Activated T-cell treated with anti-CD3 and anti-CD28 coated beads, Interleukin-2, amount 50 U/mL, for 48 hours (primary cell): ENCODE data around the gene NLGN4Y.

ENCODE experiments used
- DNase-seq, 2 experiments: peaks; one replicate each; pipeline ENCODE4 v3.0.0-alpha.2; 2020

The NLGN4Y gene

DNA sequence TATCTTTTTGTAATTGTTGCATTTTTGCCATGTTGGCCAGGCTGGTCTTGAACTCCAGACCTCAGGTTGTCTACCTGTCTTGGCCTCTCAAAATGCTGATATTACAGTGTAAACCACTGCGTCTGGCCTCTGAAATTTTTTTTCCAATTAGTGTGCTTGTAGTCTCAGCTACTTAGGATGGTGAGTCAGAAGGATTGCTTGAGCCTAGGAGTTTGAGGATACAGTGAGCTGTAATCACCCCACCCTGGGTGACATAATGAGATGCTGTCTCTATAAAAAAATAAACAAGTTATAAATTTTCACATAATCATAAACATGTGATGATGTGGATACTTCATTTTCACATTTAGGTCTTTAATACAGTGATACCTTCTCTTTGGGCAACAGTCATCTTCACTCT, 154.9 kb downstream of the NLGN4Y start:
- no peak for DNase-seq

DNA sequence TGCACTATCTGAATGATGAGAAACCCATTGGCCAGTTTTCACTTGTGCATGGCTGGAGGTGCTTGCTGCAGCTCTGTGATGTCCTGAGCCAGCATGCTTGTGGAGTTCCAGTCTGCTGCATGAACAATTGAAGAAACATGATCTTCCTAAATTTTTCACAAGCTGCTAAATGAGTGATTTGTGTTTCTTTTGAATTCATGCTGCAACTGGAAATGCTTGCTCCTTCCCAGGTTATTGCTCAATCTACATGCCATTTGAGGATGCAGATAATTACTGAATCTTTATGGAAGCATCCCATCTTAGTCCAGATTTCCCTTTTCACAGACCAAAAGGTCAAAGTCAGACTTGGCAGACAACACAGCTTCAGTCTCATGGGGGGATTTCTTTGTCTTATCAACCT, 170.2 kb downstream of the NLGN4Y start:
- no peak for DNase-seq

DNA sequence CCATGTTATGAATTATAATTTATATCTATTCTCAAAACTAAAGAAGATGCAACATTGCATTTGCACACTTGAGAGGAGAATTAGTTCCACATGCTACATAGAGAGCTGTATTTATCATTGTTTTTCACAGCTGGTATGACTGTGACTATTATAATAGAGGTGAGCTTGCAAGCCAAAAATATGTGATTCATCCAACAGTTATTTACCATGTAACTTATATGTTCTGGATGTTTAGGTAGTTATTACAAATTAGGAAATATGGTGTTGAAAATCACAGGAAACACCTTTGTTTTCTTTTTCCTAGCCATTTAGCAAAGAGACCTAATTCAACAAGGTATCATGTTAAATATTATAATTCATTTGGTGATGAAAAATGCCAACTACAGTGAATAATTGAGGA, 183.8 kb downstream of the NLGN4Y start:
- DNase-seq, result no peak

DNA sequence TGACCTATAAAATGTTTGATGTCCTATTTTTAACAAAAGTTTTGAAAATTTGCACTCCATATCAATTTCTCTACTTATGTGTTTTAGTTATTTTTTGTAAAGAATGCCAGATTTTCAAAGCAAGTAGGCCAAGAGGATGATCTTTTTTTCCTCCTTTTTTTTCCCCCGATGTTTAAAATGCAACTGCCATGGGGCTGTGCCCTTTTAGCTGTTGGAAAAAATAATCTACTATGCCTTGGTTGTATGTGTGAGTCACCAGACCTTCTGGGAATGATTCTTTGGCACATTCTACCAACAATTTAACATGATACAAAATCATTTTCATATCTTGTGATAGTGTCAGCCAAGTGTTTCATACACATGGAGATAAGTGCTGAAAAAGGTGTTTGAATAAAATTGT, 217.3 kb downstream of the NLGN4Y start:
- DNase-seq, result no peak

DNA sequence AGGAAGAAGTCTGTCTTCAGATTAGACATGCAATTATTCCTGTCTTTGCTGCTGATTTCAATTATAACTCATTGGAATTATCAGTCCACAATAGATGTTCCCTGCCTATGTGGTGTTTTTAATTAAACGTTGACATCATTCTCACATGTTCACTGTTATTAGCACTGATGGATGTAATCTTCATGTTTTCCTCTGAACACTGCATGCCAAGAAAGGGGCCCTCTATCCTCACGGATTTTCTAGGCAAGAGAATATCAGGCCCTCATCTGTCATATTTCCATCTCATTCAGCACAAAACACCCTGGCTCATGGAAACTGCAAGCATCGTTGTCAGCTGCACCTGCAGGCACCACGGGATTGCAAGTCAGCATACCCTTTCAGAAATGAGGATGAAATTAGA, 224.0 kb downstream of the NLGN4Y start:
- DNase-seq, result no peak

DNA sequence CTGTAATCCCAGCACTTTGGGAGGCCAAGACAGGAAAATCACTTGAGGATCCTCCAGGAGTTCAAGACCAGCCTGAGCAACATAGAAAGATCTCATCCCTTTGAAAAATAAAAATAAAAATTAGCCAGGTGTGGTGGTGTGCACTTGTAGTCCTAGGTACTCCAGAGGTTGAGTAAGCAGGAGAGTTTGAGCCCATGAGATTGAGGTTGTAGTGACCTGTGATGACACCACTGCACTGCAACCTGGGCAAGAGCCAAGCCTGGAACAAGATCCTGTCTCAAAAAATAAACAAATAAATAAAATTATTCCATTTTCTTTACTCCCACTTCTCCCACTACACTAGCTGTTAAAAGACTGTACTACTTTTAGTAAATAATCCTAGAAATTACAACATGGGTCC, 231.2 kb downstream of the NLGN4Y start:
- DNase-seq, result no peak

DNA sequence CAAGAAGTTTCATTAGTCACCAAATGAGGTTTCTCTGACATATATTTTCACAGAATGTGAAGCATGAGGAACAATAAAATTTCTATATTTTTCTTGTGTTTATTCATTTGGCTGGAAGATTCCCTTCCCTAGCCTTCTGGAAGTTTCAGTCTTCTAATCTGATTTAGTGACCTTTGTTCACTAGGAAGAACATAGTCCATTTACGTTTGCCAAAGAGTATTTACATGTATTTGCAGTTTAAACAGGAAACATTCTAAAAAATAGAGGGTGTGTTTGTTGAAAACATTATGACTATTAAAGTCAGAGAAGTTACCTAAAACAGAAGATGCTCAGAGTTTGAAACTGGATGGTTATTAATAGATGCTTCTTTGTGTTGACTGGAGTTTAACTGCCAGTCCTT, 238.6 kb downstream of the NLGN4Y start:
- no peak for DNase-seq

DNA sequence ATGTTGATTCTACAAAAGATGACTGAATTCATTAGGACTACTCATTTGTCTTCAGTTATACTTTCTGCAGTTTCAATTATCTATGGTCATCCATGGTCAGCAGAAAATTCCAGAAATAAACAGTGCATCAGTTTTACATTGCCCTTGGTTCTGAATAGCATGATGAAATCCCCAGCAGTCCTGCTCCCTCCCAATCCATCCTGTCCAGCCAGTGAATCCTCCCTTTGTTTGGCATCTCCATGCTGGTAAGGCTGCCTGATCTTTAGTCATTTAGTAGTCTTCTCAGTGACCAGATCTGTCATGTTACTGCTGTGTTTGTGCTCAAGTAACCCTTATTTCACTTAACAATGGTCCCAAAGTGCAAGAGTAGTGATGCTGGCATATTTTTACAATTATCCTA, 239.3 kb downstream of the NLGN4Y start:
- DNase-seq, result no peak

DNA sequence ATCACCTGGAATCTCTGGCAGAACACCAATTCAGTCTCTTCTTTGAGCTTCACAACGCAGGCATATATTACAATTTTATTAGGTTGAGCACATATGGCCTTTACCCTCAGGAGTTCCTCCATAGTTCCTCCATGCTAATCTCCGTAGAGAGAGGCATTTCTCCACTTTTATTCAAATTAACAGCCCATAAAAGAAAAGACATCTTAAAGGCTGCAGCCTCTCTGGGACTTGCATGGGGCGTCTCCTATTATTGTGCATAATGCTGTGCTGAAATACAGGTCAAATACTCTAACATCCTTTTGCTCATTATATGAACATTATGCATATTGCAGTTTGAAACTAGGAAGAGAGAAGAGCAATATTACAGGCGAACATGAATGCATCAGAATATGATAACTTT, 253.9 kb downstream of the NLGN4Y start:
- no peak for DNase-seq

DNA sequence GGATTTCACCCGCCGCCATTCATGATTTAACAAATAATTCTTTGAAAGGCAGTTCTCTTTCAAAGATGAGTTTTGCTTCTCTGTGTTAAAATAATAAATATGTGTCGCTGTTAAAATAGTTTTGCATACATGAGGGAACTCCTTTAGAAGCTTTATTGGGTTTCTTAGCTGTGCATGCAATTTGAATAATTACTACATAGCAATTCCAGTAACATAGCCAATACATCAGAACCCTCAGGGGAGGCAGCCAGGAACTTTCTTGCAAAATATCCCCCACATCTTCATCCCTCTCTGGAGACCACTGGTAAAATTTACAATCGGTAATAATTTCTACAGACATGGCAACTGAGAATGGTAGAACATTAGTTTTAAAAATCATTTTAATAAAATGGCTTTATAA, 268.8 kb downstream of the NLGN4Y start:
- no peak for DNase-seq

DNA sequence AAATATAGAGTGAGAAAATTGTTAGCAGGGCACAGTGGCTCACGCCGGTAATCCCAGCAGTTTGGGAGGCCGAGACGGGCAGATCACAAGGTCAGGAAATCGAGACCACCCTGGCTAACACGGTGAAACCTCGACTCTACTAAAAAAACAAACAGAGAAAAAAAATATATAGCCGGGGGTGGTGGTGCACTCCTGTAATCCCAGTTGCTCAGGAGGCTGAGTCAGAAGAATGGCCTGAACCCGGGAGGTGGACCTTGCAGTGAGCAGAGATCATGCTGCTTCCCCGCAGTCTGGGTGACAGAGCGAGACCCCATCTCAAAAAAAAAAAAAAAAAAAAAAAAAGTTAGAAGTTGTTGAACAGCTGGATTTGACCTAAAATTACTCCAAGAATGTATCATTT, 269.3 kb downstream of the NLGN4Y start:
- DNase-seq, result no peak

DNA sequence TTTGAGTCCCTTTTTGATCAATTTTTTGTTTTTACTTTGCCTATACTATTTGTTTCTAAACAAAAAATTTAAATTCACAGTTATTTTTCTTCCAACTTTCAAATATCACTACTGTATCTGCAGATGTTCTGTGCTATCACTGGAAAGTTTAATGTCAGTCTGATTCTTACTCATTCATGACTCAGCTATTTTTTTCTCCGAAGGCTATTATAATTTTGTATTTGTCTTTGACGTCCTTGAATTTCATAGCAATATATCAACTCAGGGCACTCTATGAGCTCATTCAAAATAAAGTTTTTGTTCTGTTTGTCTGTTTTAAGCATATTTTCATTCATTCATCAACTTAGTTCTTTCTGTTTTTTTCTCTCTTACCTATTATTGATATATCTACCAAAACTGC, 273.7 kb downstream of the NLGN4Y start:
- no peak for DNase-seq

DNA sequence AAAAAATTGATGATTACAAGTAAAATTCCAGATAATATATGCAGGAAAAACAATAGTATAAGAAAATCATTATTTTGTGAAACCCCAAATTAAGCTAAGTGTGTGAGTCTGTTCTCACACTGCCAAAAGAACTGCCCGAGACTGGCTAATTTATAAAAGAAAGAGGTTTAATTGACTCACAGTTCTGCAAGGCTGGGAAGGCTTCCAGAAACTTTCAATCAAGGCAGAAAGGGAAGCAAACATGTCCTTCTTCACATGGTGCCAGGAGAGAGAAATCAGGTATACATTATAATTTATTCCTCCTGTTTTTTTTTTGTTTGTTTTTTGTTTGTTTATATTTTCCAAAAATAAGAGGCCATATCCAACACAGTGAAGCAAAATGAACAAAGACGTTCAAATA, 276.8 kb downstream of the NLGN4Y start:
- no peak for DNase-seq

DNA sequence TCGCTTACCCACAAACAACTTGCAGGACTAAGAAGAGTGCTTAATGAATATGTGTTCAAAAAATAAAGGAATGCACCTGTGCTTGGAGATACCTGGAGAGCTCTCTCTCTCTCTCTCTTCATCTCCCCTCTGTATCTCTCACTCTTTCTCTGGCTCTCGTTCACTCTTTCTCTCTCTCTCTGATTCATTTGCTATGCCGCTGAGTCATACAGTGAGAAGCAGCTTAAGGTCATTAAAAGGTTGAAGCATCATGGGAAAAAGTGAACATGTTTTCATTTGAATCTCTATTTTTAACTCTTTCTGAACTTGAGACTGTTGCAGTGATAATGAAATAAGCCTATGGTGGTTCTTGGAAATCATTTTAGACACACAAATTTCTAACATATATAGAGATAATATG, 277.8 kb downstream of the NLGN4Y start:
- no peak for DNase-seq

DNA sequence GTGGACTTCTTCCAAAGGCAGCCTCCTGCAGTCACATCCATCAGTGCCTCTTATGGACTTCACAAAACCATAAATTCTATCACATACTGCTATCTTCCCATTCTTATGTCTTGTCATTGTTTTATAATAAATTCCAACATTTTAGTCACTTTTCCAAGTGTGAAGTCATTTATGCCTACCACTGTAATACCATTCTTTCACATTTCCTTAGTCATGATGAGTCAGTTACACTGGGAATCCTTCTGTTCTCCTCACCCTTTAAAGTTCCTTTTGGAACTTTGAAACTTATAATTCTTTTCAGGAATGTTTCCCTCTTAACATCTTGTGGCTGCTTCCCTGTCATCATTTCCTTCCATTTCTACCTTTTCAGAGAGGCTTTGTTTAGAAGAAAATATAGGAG, 279.7 kb downstream of the NLGN4Y start:
- no peak for DNase-seq

DNA sequence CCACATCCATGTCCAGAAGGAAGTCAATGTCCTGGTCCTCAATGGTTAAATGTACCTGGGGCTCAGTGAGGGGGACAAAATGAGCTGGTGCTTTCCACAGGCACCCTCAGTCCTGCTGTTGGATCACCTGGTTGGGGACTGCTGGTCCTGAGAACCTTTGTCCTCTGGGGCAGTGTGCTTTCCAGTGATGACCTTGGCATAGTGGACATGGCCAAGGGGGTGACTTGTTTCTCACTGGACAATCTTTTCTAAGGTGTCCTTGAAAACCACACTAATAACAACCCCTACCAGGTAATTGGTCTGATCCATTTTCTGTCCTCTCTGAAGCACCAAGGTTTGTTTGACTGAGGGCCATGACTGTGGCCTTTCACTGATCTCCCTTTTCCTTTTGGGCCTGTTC, 294.1 kb downstream of the NLGN4Y start:
- DNase-seq, result no peak

DNA sequence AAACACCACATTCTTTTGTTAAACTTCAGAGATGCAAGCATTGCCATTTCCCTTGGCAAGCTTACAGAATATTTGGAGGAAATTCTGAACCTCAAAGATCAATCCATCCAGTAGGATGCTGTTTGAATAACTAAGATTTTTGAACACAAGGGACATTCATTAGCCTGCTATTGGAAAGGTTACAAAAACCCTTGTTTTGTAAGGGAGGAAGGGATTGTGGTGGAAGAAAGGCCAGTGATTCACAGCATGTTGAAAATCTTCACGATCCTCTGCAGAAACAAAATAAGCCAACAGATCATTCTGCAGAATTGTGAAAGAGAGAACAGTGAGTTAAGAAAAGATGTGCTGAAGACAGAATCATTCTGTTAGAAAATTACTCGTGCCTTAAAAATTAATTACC, 297.9 kb downstream of the NLGN4Y start:
- no peak for DNase-seq

DNA sequence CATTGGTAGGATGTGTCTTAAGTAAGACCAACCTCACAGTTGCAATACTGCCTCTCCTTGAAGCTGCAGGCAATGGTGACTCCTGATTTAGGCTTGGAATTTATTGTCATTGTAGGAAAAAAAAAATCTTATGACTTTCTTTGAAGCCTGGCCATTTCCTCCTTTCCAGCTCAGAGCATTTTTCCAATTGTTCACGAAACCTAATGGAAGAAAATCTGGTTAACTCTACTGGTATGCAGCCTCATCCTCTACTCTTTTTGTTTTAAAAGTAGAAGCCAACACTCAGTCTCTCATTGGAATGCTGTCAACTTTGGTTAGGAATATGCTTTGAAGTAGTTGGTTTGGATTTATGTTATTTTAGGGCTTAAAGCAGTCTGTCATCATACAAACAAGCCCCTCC, 298.6 kb downstream of the NLGN4Y start:
- no peak for DNase-seq

DNA sequence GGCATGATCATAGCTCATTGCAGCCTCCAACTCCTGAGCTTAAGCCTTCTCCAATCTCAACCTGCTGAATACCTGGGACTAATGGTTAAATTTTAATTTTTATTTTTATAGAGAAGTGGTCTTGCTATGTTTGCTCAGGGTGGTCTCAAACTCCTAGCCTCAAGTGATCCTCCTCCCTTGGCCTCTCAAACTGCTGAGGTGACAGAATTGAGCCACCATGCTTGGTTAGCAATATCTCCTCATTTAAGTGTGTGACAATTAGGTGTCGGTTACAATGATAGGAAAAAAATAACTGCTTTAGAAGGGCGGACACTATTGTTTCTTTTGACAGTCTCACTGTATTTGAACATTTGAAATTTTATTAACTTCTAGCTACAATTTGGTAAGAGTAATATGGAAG, 300.3 kb downstream of the NLGN4Y start:
- DNase-seq, result no peak

DNA sequence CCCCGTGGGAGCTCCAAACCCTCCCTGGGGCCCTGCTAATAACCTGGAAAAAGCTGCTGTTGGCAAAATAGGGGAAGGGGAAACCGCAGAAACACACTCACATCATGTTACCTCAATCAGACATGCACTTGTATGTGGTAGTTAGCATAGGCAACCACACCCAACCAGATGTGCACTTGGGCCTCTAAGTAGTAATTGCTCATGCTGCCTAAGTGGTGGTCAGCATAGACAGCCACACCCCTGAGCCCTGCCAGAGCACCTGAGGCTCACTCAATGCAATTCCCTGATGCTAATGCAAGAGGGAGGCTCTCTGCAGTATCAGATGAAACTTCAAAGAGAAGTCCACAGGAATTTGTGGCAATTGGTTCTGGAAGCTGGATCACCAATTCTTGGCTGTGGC, 301.4 kb downstream of the NLGN4Y start:
- no peak for DNase-seq

DNA sequence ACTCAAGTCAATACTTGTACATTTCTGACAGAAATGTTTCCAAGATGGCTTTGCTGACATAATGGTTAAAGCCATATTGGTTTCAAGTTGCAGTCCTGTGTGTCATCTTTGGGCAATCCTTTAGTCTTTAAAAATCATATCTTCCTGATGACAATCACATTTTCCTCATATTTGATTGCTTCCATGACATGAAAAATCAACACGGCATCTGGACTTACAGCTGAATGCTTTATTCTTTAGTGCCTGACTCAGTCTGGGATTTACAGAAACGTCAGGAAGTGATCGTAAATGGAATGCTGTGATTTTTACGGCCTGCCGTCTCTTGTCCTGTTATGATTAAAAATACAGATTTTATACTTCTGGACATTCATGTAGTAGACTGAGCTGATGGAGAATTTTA, 304.2 kb downstream of the NLGN4Y start:
- no peak for DNase-seq

DNA sequence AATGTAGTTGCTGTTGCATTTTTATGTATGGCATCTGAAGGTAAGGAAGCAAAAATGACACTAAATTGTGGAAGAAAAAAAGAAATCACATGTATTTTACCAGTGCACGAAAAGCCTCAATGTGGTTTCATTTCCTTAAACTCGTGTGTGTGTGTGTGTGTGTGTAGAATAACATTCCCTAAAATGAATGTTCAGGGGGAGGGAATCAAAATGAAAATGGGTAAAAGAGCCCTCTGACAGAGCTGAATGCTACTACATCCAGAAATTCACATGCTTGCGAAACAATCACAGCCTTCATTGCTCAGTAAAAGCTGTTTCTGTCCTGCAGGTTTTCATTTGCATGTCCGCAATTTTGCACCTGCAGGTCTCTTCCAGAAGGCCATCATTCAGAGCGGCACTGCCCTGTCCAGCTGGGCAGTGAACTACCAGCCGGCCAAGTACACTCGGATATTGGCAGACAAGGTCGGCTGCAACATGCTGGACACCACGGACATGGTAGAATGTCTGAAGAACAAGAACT, 305.1 kb downstream of the NLGN4Y start:
- DNase-seq, result no peak

DNA sequence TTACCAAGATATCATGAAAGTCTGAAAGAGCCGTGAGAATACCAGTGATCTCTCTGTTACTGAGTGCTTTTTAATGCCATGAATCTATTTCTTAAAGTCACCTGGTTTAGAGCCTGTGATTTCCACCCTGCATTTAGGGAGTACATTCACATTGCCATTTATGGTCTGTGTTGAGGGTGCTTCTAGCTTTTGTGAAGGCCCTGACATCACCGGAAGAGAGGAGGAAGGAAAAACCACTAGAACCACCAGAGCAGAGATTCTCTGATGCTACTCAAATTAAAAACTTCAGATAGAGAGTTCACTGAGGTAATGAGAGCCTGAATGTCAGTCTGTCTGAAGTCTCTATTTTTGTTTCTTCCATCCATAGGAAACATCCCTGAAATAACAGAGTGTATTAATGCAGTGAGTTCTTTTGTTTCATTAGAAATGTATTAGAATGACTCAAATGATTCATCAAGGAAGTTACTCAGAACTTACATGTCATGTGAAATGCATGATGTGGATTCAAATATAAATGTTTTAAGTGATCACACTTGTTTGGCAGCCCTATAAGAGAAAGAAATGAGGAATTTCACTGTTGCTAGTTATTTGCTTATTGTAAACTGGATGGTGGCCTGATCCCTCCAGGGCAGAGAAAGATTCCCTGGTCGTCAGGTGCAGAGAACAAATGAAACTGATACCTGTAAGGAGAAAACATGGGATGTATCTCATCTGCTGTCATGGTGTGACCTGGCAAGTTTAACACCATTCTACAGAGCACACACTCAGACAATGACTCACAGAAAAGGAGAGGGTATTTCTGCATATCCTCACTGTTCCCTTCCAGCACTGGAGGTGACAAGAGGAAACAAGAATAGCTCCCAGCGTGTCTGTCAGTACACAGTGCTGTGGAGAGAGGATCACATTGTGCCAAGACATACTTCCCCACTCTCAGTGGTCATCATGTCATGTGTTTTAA, 310.1 kb downstream of the NLGN4Y start:
- no peak for DNase-seq

DNA sequence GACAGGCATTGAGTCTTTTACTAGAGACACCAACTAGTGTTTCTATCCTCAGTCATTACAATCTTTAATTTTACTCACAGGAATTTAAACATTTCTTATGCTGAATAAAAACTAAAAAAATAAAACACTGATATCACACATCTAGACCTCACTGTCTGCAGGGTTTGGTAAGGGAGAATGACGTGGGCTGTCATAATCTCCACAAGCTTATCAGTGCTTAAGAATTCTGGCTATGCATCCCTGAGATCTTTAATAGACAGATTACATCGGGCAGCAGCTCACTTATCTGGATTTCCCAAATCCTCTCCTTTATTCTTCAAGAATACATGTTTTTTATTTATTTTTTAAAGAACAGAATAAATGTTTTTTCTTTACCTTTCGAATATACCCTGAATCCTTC, 313.1 kb downstream of the NLGN4Y start:
- no peak for DNase-seq

DNA sequence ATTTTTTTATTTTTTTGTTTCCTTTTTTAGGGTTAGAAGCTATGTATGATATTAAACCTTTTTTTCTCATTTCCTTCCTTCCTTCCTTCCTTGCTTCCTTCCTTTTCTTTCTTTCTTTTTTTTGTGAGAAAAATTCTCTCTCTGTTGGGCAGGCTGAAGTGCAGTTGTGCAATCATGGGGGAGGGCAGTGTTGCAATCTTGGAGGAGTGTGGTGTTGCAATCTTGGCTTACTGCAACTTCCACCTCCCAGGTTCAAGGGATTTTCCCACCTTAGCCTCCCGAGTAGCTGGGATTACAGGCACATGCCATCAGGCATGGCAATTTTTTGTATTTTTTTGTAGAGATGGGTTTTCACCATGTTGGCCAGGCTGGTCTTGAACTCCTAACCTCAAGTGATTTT, 326.4 kb downstream of the NLGN4Y start:
- DNase-seq, result no peak
